Measurements from ENCODE around the gene HP1BP3.

HP1BP3 gene

GRCh38 chr1:20726118-20726911 is 60.8 kb downstream of the HP1BP3 start:
- ChIA-PET POLR2A (no interaction called here), CTCF (no interaction called here)
- TF ChIP-seq FOXA1 (IDR thresholded peaks at IDR 0.05) = no peak
- TF ChIP-seq CTBP1 (IDR thresholded peaks at IDR 0.05; ENCODE audit: borderline replicate concordance) = no peak
- TF ChIP-seq TARDBP (IDR thresholded peaks at IDR 0.05) = no peak
- TF ChIP-seq L3MBTL2 (conservative IDR thresholded peaks at IDR 0.05) = no peak
- TF ChIP-seq NFRKB (IDR thresholded peaks at IDR 0.05) = no peak
- no peak for TF ChIP-seq ELF4 (IDR thresholded peaks at IDR 0.05)
- no peak for TF ChIP-seq FOXK2 (IDR thresholded peaks at IDR 0.05)
- no peak for TF ChIP-seq HDGF (IDR thresholded peaks at IDR 0.05; ENCODE audit: borderline replicate concordance)
- TF ChIP-seq SUZ12 (IDR thresholded peaks at IDR 0.05) = no peak
- no peak for TF ChIP-seq FOXM1 (IDR thresholded peaks at IDR 0.05; ENCODE audit: borderline replicate concordance)
- no peak for TF ChIP-seq BHLHE40 (IDR thresholded peaks at IDR 0.05; ENCODE audit: borderline replicate concordance)
- TF ChIP-seq ARNT (IDR thresholded peaks at IDR 0.05) = no peak
- TF ChIP-seq LEF1 (IDR thresholded peaks at IDR 0.05; ENCODE audit: borderline replicate concordance) = no peak
- no peak for TF ChIP-seq ZNF384 (IDR thresholded peaks at IDR 0.05)
- DNase-seq (ENCODE audit: extremely low spot score) = no peak

GRCh38 chr1:20725189-20726117 is 61.7 kb downstream of the HP1BP3 start:
- TF ChIP-seq SUZ12 (IDR thresholded peaks at IDR 0.05) = no peak
- TF ChIP-seq BHLHE40 (IDR thresholded peaks at IDR 0.05; ENCODE audit: borderline replicate concordance) = no peak
- TF ChIP-seq ELF4 (IDR thresholded peaks at IDR 0.05) = no peak
- TF ChIP-seq CTBP1 (IDR thresholded peaks at IDR 0.05; ENCODE audit: borderline replicate concordance) = no peak
- no peak for TF ChIP-seq FOXA1 (IDR thresholded peaks at IDR 0.05)
- no peak for TF ChIP-seq L3MBTL2 (conservative IDR thresholded peaks at IDR 0.05)
- DNase-seq (ENCODE audit: extremely low spot score) = no peak
- CTCF ChIA-PET = interaction anchor here (0.8 kb wide), 1 partner anchor 9 kb away, joined by 3 read pairs; no protein-coding TSS in a partner anchor
- POLR2A ChIA-PET = no interaction called here

- ChIA-PET CTCF (interaction anchor here (0.8 kb wide), 1 partner anchor 8 kb away, joined by 3 read pairs; no protein-coding TSS in a partner anchor), POLR2A (no interaction called here)
- DNase-seq (ENCODE audit: extremely low spot score) = no peak
- TF ChIP-seq BHLHE40 (IDR thresholded peaks at IDR 0.05; ENCODE audit: borderline replicate concordance) (no peak), TARDBP (IDR thresholded peaks at IDR 0.05) (no peak), FOXA1 (IDR thresholded peaks at IDR 0.05) (no peak), NFRKB (IDR thresholded peaks at IDR 0.05) (no peak), ZNF384 (IDR thresholded peaks at IDR 0.05) (no peak)
These were observed 62.5 kb downstream of the HP1BP3 start for GRCh38 chr1:20724364-20725188.

- TF ChIP-seq HDGF (IDR thresholded peaks at IDR 0.05; ENCODE audit: borderline replicate concordance) = no peak
- TF ChIP-seq BHLHE40 (IDR thresholded peaks at IDR 0.05; ENCODE audit: borderline replicate concordance) = no peak
- TF ChIP-seq ELF4 (IDR thresholded peaks at IDR 0.05) = no peak
- TF ChIP-seq CTBP1 (IDR thresholded peaks at IDR 0.05; ENCODE audit: borderline replicate concordance) = no peak
- TF ChIP-seq SUZ12 (IDR thresholded peaks at IDR 0.05) = no peak
- CTCF ChIA-PET = interaction anchor here (1.1 kb wide), 1 partner anchor 27 kb away, joined by 3 read pairs; no protein-coding TSS in a partner anchor
- POLR2A ChIA-PET = no interaction called here
- DNase-seq (ENCODE audit: extremely low spot score) = no peak
These were observed 63.4 kb downstream of the HP1BP3 start for GRCh38 chr1:20723537-20724363.

- ChIA-PET POLR2A (no interaction called here), CTCF (interaction anchor here (1.1 kb wide), 1 partner anchor 26 kb away, joined by 3 read pairs; no protein-coding TSS in a partner anchor)
- DNase-seq (ENCODE audit: extremely low spot score) = no peak
- no peak for TF ChIP-seq FOXA1 (IDR thresholded peaks at IDR 0.05)
- TF ChIP-seq LEF1 (IDR thresholded peaks at IDR 0.05; ENCODE audit: borderline replicate concordance) = no peak
- TF ChIP-seq TARDBP (IDR thresholded peaks at IDR 0.05) = no peak
- no peak for TF ChIP-seq PKNOX1 (IDR thresholded peaks at IDR 0.05)
- TF ChIP-seq BHLHE40 (IDR thresholded peaks at IDR 0.05; ENCODE audit: borderline replicate concordance) = no peak
- no peak for TF ChIP-seq FOXK2 (IDR thresholded peaks at IDR 0.05)
These were observed 64.0 kb downstream of the HP1BP3 start for GRCh38 chr1:20723159-20723536.
